Esophagus (tissue), 2 donors: ENCODE results near the gene SPATA24. TPM values are rescaled to one million over a fixed set of nuclear protein-coding genes. Genes with fewer than 3 reads are reported as not detected.
A peak's percentile ranks its signal among the peaks of the same experiment; 100 is the strongest.

ENCODE experiments used
- H3K27ac ChIP-seq, 2 donors: one replicate each; pipeline ENCODE4 v1.5.1; 2013; ENCODE audit warnings: low read depth in 2 of 2, mild to moderate bottlenecking in 2 of 2, inconsistent platforms in 1 of 2, low read length in 1 of 2, moderate library complexity in 1 of 2
- H3K27me3 ChIP-seq, 2 donors: one replicate each; pipeline ENCODE4 v1.6.1; 2013; ENCODE audit warnings: low read length in 2 of 2, control low read depth in 1 of 2, mild to moderate bottlenecking in 1 of 2; ENCODE audit not compliant: insufficient read depth in 2 of 2, control insufficient read depth in 1 of 2
- H3K36me3 ChIP-seq, 2 donors: one replicate each; pipeline ENCODE4 v1.6.1; 2013; ENCODE audit warnings: low read length in 1 of 2; ENCODE audit not compliant: control insufficient read depth in 2 of 2, insufficient read depth in 2 of 2
- H3K4me1 ChIP-seq, 2 donors: one replicate each; pipeline ENCODE4 v1.6.1; 2013; ENCODE audit warnings: low read length in 1 of 2; ENCODE audit not compliant: control insufficient read depth in 2 of 2, insufficient read depth in 2 of 2
- H3K4me3 ChIP-seq, 2 donors: one replicate each; pipeline ENCODE4 v1.5.1; 2013; ENCODE audit warnings: low read length in 2 of 2, mild to moderate bottlenecking in 2 of 2, low read depth in 1 of 2, moderate library complexity in 1 of 2
- H3K9me3 ChIP-seq, 2 donors: one replicate each; pipeline ENCODE4 v1.6.1; 2013; ENCODE audit warnings: mild to moderate bottlenecking in 2 of 2, low read depth in 1 of 2, low read length in 1 of 2, moderate library complexity in 1 of 2; ENCODE audit not compliant: control insufficient read depth in 2 of 2, insufficient read depth in 1 of 2
- whole genome bisulfite sequencing, 2 donors: extraction: QIAGEN DNeasy Blood & Tissue Kit; methylation state at CpG; one replicate each; pipeline ENCODE4 v1.1.7; 2013; 5-methylcytosine and 5-hydroxymethylcytosine counted together
- polyA plus RNA-seq, 2 donors: library from polyadenylated mRNA; stranded (reverse); fragments of 200-250 nt; gene quantifications; one replicate each; pipeline ENCODE4 v1.2.3, GENCODE V29; 2013
- donor health status: healthy with polysubstance abuse.
- donor health status: Bipolar disorder and iron deficiency.

SPATA24 gene
- polyA plus RNA-seq, 2 donors: 5.9 to 6.0 TPM

- H3K36me3 ChIP-seq: no peaks in the 10 kb centered on the region
- H3K27ac ChIP-seq: peak overlapping the region; percentile 24 to 96
- no peaks in the 10 kb centered on the region for H3K27me3 ChIP-seq
- no peaks in the 10 kb centered on the region for H3K9me3 ChIP-seq
- H3K4me1 ChIP-seq: peaks cover 0 to 2% of the 10 kb centered on the region in 2 donors
- WGBS, 2 donors: 20 to 28% methylated on average over 8 of the region's 8 CpGs
- H3K4me3 ChIP-seq: peak overlapping the region; percentile 85 to 95
These were observed 34.8 kb upstream of the SPATA24 start for GRCh38 chr5:139438707-139439012.

- H3K27me3 ChIP-seq: no peaks in the 10 kb centered on the region
- no peak overlapping the region for H3K27ac ChIP-seq
- no peak overlapping the region for H3K4me3 ChIP-seq
- no peaks in the 10 kb centered on the region for H3K36me3 ChIP-seq
- peaks cover 0 to 2% of the 10 kb centered on the region in 2 donors for H3K4me1 ChIP-seq
- no peaks in the 10 kb centered on the region for H3K9me3 ChIP-seq
- 98% methylated on average over 3 of the region's 3 CpGs for WGBS, 2 donors
These were observed 31.8 kb upstream of the SPATA24 start for GRCh38 chr5:139435676-139436075.

- Histone ChIP-seq H3K9me3 (no peaks in the 10 kb centered on the region), H3K27ac (no peak overlapping the region), H3K4me3 (no peak overlapping the region), H3K27me3 (no peaks in the 10 kb centered on the region), H3K36me3 (no peaks in the 10 kb centered on the region), H3K4me1 (no peaks in the 10 kb centered on the region)
- 85 to 87% methylated on average over 1 of the region's 1 CpG for WGBS, 2 donors
These were observed 27.8 kb upstream of the SPATA24 start for GRCh38 chr5:139431706-139432105.

GRCh38 chr5:139430015-139430414 lies 26.1 kb upstream of the SPATA24 start:
- Histone ChIP-seq H3K4me3 (no peak overlapping the region), H3K27ac (no peak overlapping the region), H3K4me1 (no peaks in the 10 kb centered on the region), H3K27me3 (no peaks in the 10 kb centered on the region), H3K9me3 (no peaks in the 10 kb centered on the region), H3K36me3 (peaks cover 1 to 4% of the 10 kb centered on the region in 2 donors)
- 80 to 84% methylated on average over 2 of the region's 2 CpGs for WGBS, 2 donors

GRCh38 chr5:139426203-139426885 lies 22.5 kb upstream of the SPATA24 start:
- peaks cover 1 to 4% of the 10 kb centered on the region in 2 donors for H3K36me3 ChIP-seq
- no peaks in the 10 kb centered on the region for H3K4me1 ChIP-seq
- H3K27me3 ChIP-seq: no peaks in the 10 kb centered on the region
- H3K4me3 ChIP-seq: no peak overlapping the region
- WGBS, 2 donors: 76 to 80% methylated on average over 8 of the region's 8 CpGs
- H3K27ac ChIP-seq: no peak overlapping the region
- H3K9me3 ChIP-seq: no peaks in the 10 kb centered on the region

- WGBS, 2 donors: 91 to 92% methylated on average over 5 of the region's 5 CpGs
- H3K4me1 ChIP-seq: no peaks in the 10 kb centered on the region
- no peaks in the 10 kb centered on the region for H3K27me3 ChIP-seq
- H3K9me3 ChIP-seq: no peaks in the 10 kb centered on the region
- peaks cover 1 to 4% of the 10 kb centered on the region in 2 donors for H3K36me3 ChIP-seq
- H3K4me3 ChIP-seq: no peak overlapping the region
- H3K27ac ChIP-seq: no peak overlapping the region
These were observed 21.6 kb upstream of the SPATA24 start for GRCh38 chr5:139425497-139425896.

- no peaks in the 10 kb centered on the region for H3K9me3 ChIP-seq
- no peak overlapping the region for H3K4me3 ChIP-seq
- no peak overlapping the region for H3K27ac ChIP-seq
- no peaks in the 10 kb centered on the region for H3K27me3 ChIP-seq
- 39 to 40% methylated on average over 5 of the region's 5 CpGs for WGBS, 2 donors
- peaks cover 1 to 4% of the 10 kb centered on the region in 2 donors for H3K36me3 ChIP-seq
- no peaks in the 10 kb centered on the region for H3K4me1 ChIP-seq
These were observed 18.5 kb upstream of the SPATA24 start for GRCh38 chr5:139422307-139422893.

- H3K27ac ChIP-seq: no peak overlapping the region
- peaks cover 6 to 14% of the 10 kb centered on the region in 2 donors for H3K4me1 ChIP-seq
- WGBS, 2 donors: 65 to 77% methylated on average over 9 of the region's 9 CpGs
- no peaks in the 10 kb centered on the region for H3K27me3 ChIP-seq
- H3K9me3 ChIP-seq: no peaks in the 10 kb centered on the region
- H3K36me3 ChIP-seq: no peaks in the 10 kb centered on the region
- H3K4me3 ChIP-seq: no peak overlapping the region
These were observed 15.6 kb upstream of the SPATA24 start for GRCh38 chr5:139419226-139420192.

GRCh38 chr5:139418793-139419192 lies 14.9 kb upstream of the SPATA24 start:
- H3K9me3 ChIP-seq: no peaks in the 10 kb centered on the region
- H3K27me3 ChIP-seq: no peaks in the 10 kb centered on the region
- H3K27ac ChIP-seq: no peak overlapping the region
- peaks cover 6 to 16% of the 10 kb centered on the region in 2 donors for H3K4me1 ChIP-seq
- no peaks in the 10 kb centered on the region for H3K36me3 ChIP-seq
- 80 to 82% methylated on average over 1 of the region's 1 CpG for WGBS, 2 donors
- H3K4me3 ChIP-seq: no peak overlapping the region
